ENCODE data around the gene CACNA1I. TPM values are rescaled to one million over a fixed set of nuclear protein-coding genes. Genes with fewer than 3 reads are reported as not detected.

CACNA1I gene
- total RNA-seq, 6 experiments from 2014 or later: not detected

- Mint-ChIP-seq H3K27ac (peak overlapping the region; percentile 57; the same call in 1 of the 2 replicates), H3K4me1 (ENCODE audit: low read depth) (peaks cover 20% of the 10 kb centered on the region), H3K9me3 (no peaks in the 10 kb centered on the region), H3K36me3 (ENCODE audit: low read depth) (no peaks in the 10 kb centered on the region), H3K4me3 (peak overlapping the region; percentile 42), H3K27me3 (ENCODE audit: insufficient read depth) (peaks cover 5% of the 10 kb centered on the region)
- TF ChIP-seq, protein P1, sequence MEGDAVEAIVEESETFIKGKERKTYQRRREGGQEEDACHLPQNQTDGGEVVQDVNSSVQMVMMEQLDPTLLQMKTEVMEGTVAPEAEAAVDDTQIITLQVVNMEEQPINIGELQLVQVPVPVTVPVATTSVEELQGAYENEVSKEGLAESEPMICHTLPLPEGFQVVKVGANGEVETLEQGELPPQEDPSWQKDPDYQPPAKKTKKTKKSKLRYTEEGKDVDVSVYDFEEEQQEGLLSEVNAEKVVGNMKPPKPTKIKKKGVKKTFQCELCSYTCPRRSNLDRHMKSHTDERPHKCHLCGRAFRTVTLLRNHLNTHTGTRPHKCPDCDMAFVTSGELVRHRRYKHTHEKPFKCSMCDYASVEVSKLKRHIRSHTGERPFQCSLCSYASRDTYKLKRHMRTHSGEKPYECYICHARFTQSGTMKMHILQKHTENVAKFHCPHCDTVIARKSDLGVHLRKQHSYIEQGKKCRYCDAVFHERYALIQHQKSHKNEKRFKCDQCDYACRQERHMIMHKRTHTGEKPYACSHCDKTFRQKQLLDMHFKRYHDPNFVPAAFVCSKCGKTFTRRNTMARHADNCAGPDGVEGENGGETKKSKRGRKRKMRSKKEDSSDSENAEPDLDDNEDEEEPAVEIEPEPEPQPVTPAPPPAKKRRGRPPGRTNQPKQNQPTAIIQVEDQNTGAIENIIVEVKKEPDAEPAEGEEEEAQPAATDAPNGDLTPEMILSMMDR (IDR thresholded peaks at IDR 0.05): no peak
- peak; percentile 68 for DNase-seq
Measured at GRCh38 chr22:39592081-39593065, 21.8 kb downstream of the CACNA1I start.

DNA sequence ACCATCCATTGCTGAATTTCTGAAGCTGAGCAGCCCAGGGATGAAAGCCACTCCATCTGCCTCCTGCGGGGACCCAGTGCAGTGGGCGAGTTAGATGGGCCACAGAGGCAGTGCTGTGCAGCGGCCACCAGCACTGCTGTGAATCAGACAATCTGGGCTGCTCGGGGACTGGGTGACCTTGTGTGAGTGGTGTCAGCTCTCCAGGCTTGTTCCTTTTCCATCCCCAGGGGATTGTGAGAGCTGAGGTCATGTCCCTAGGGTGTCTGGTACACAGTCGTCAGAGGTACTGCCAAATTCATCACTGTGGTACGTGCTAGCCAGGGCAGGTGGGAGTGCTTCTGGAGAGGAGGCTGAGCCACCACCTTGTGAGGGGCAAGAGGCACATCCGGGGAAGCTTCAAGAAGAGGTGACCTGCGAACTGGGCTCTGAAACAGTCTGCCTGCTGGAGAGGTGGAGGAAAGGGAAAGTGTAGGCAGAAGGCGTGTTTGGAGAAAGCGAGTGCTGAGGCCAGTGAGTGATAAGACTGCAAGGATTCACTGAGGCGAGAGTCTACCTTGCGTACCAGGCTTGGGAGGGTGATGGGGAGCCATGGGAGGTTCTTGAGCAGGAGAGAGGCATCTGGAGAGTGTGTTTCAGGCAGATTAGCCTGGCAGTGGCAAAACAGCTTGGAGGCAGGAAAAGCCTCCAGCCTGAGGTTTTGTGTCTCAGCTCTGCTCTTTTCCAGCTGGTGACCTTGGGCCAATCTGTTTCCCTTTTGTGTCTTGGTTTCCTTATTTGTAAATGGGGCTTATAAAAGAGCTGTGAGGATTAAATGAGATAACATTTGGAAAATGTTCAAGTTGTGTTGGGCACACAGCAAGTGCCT lies 22.7 kb downstream of the CACNA1I start:
- Mint-ChIP-seq H3K4me1 (ENCODE audit: low read depth) (peaks cover 20% of the 10 kb centered on the region), H3K27ac (no peak overlapping the region), H3K9me3 (no peaks in the 10 kb centered on the region), H3K4me3 (no peak overlapping the region), H3K36me3 (ENCODE audit: low read depth) (no peaks in the 10 kb centered on the region), H3K27me3 (ENCODE audit: insufficient read depth) (peaks cover 5% of the 10 kb centered on the region; the same call in 1 of the 2 replicates)
- TF ChIP-seq, protein P1 (IDR thresholded peaks at IDR 0.05): no peak
- DNase-seq: no peak

DNA sequence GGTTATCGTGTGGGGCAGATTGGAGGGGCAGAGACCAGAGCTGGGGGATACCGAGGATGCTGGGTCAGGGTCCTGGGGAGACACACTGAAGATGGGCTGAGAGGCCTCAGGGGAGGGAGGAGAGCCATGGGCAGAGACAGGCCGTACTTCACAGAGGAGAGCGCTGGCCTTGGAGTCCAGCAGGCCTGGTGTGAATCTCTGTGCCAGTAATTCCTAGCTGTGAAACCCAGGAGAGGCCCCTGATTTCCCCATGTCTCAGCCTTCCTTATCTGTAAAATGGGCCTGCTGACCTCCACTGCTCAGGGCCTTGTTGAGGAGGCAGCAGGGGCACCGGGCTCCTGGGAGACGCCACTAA lies 23.4 kb downstream of the CACNA1I start:
- no peaks in the 10 kb centered on the region for H3K36me3 Mint-ChIP-seq (ENCODE audit: low read depth)
- H3K27ac Mint-ChIP-seq: no peak overlapping the region
- no peak overlapping the region for H3K4me3 Mint-ChIP-seq
- DNase-seq: no peak
- peaks cover 10% of the 10 kb centered on the region for H3K27me3 Mint-ChIP-seq (ENCODE audit: insufficient read depth)
- TF ChIP-seq, protein P1 (IDR thresholded peaks at IDR 0.05): no peak
- H3K4me1 Mint-ChIP-seq (ENCODE audit: low read depth): peaks cover 20% of the 10 kb centered on the region
- no peaks in the 10 kb centered on the region for H3K9me3 Mint-ChIP-seq

DNA sequence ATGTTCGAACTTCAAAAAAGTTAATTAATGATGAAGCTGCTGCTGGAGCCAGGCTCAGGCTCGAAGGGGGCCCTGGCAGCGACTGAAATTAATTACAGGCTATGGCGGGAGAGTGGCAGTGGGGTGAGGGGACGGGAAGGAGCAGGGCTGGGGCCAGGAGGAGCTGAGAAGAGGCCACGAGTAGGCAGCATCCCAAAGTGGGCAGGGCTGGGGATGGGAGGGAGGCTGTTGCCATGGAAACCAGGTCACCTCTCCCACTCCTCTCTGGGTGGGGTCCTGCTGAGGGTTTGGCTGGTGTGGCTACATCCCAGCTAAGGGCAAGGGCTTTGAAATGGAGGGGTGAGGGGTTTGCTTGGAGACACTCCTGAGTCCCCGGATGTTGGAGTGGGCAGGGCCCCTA lies 23.9 kb downstream of the CACNA1I start:
- DNase-seq: no peak
- TF ChIP-seq, protein P1 (IDR thresholded peaks at IDR 0.05): no peak
- H3K9me3 Mint-ChIP-seq: no peaks in the 10 kb centered on the region
- no peaks in the 10 kb centered on the region for H3K36me3 Mint-ChIP-seq (ENCODE audit: low read depth)
- H3K27me3 Mint-ChIP-seq (ENCODE audit: insufficient read depth): peaks cover 10% of the 10 kb centered on the region
- peaks cover 20% of the 10 kb centered on the region for H3K4me1 Mint-ChIP-seq (ENCODE audit: low read depth)
- H3K4me3 Mint-ChIP-seq: no peak overlapping the region
- no peak overlapping the region for H3K27ac Mint-ChIP-seq

- no peak for DNase-seq
- TF ChIP-seq, protein P1 (IDR thresholded peaks at IDR 0.05): no peak
- H3K36me3 Mint-ChIP-seq (ENCODE audit: low read depth): no peaks in the 10 kb centered on the region
- no peak overlapping the region for H3K4me3 Mint-ChIP-seq
- no peak overlapping the region for H3K27ac Mint-ChIP-seq
- peaks cover 20% of the 10 kb centered on the region for H3K4me1 Mint-ChIP-seq (ENCODE audit: low read depth)
- H3K27me3 Mint-ChIP-seq (ENCODE audit: insufficient read depth): peaks cover 10% of the 10 kb centered on the region
- no peaks in the 10 kb centered on the region for H3K9me3 Mint-ChIP-seq
Measured at GRCh38 chr22:39595622-39596172, 25.1 kb downstream of the CACNA1I start.
